Breast epithelium (tissue), 3 donors: Measurements from ENCODE around the gene R3HDML.
"Not testable (repeated sequence)": the region's sequence is repeated elsewhere in the genome, so short reads cannot be mapped to it uniquely, and the experiment has no call there.

Experiments
- POLR2A ChIP-seq: fragments of 450-650 bp; IDR thresholded peaks from one replicate; pipeline ENCODE4 v1.6.1; 2016; ENCODE audit warnings: antibody characterized with exemption, mild to moderate bottlenecking, moderate library complexity
- POLR2AphosphoS5 ChIP-seq, 3 donors: sonication (generic); formaldehyde crosslinking; IDR thresholded peaks; one replicate each; pipeline ENCODE4 v1.6.1; 2017; ENCODE audit warnings: antibody characterized with exemption in 3 of 3
- TF ChIP-seq, protein P1 (sequence below), 3 donors: fragments of 450-650 bp; IDR thresholded peaks; one replicate each; pipeline ENCODE4 v1.5.1; 2016 to 2017; ENCODE audit warnings: antibody characterized with exemption in 3 of 3, mild to moderate bottlenecking in 3 of 3, moderate library complexity in 3 of 3

DNA sequence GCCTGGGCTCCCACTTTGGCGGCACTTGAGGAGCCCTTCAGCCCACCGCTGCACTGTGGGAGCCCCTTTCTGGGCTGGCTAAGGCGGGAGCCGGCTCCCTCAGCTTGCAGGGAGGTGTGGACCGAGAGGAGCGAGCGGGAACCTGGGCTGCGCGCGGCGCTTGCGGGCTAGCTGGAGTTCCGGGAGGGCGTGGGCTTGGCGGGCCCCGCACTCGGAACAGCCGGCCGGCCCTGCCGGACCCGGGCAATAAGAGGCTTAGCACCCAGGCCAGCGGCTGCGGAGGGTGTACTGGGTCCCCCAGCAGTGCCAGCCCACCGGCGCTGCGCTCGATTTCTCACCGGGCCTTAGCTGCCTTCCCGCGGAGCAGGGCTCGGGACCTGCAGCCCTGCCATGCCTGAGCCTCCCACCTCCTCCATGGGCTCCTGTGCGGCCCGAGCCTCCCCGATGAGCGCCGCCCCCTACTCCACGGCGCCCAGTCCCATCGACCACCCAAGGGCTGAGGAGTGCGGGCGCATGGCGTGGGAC, 37.8 kb upstream of the R3HDML start:
- TF ChIP-seq, protein P1, sequence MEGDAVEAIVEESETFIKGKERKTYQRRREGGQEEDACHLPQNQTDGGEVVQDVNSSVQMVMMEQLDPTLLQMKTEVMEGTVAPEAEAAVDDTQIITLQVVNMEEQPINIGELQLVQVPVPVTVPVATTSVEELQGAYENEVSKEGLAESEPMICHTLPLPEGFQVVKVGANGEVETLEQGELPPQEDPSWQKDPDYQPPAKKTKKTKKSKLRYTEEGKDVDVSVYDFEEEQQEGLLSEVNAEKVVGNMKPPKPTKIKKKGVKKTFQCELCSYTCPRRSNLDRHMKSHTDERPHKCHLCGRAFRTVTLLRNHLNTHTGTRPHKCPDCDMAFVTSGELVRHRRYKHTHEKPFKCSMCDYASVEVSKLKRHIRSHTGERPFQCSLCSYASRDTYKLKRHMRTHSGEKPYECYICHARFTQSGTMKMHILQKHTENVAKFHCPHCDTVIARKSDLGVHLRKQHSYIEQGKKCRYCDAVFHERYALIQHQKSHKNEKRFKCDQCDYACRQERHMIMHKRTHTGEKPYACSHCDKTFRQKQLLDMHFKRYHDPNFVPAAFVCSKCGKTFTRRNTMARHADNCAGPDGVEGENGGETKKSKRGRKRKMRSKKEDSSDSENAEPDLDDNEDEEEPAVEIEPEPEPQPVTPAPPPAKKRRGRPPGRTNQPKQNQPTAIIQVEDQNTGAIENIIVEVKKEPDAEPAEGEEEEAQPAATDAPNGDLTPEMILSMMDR (IDR thresholded peaks at IDR 0.05), result not testable (repeated sequence)
- TF ChIP-seq POLR2A; POLR2AphosphoS5 (IDR thresholded peaks at IDR 0.05): not testable (repeated sequence)
